IPS-18a (cell line): ENCODE data around the gene TCF20.

Source experiments
- H3K27ac ChIP-seq: one replicate; pipeline ENCODE4 v1.5.1; 2013; ENCODE audit warnings: low read length
- H3K27me3 ChIP-seq: one replicate; pipeline ENCODE4 v1.6.1; 2013; ENCODE audit warnings: mild to moderate bottlenecking, low read length; ENCODE audit not compliant: control insufficient read depth, insufficient read depth
- H3K36me3 ChIP-seq: one replicate; pipeline ENCODE4 v1.6.1; 2013; ENCODE audit warnings: low read depth, low read length; ENCODE audit not compliant: control insufficient read depth
- H3K4me1 ChIP-seq: one replicate; pipeline ENCODE4 v1.6.1; 2013; ENCODE audit warnings: low read depth, low read length; ENCODE audit not compliant: control insufficient read depth
- H3K4me3 ChIP-seq: one replicate; pipeline ENCODE4 v1.5.1; 2013; ENCODE audit warnings: low read length
- H3K9ac ChIP-seq: one replicate; pipeline ENCODE4 v1.6.1; 2013; ENCODE audit warnings: mild to moderate bottlenecking, low read length, moderate library complexity
- H3K9me3 ChIP-seq: one replicate; pipeline ENCODE4 v1.6.1; 2013; ENCODE audit warnings: low read depth, low read length; ENCODE audit not compliant: control insufficient read depth

The TCF20 gene

GRCh38 chr22:42243802-42244060, 26.7 kb downstream of the TCF20 start:
- no peaks in the 10 kb centered on the region for H3K4me1 ChIP-seq
- H3K27me3 ChIP-seq: no peaks in the 10 kb centered on the region
- no peaks in the 10 kb centered on the region for H3K36me3 ChIP-seq
- H3K4me3 ChIP-seq: no peak overlapping the region
- H3K9me3 ChIP-seq: no peaks in the 10 kb centered on the region
- no peak overlapping the region for H3K27ac ChIP-seq
- no peak overlapping the region for H3K9ac ChIP-seq

- peaks cover 9% of the 10 kb centered on the region for H3K4me1 ChIP-seq
- H3K4me3 ChIP-seq: no peak overlapping the region
- H3K27me3 ChIP-seq: no peaks in the 10 kb centered on the region
- H3K27ac ChIP-seq: no peak overlapping the region
- no peaks in the 10 kb centered on the region for H3K9me3 ChIP-seq
- no peak overlapping the region for H3K9ac ChIP-seq
- no peaks in the 10 kb centered on the region for H3K36me3 ChIP-seq
These were observed 33.6 kb downstream of the TCF20 start for GRCh38 chr22:42236848-42237247.

- Histone ChIP-seq H3K36me3 (no peaks in the 10 kb centered on the region), H3K27me3 (no peaks in the 10 kb centered on the region), H3K9ac (no peak overlapping the region), H3K27ac (no peak overlapping the region), H3K9me3 (no peaks in the 10 kb centered on the region), H3K4me1 (peaks cover 9% of the 10 kb centered on the region), H3K4me3 (no peak overlapping the region)
These were observed 34.2 kb downstream of the TCF20 start for GRCh38 chr22:42236268-42236667.

- no peak overlapping the region for H3K9ac ChIP-seq
- H3K4me3 ChIP-seq: no peak overlapping the region
- no peaks in the 10 kb centered on the region for H3K9me3 ChIP-seq
- peaks cover 9% of the 10 kb centered on the region for H3K4me1 ChIP-seq
- H3K27ac ChIP-seq: no peak overlapping the region
- H3K27me3 ChIP-seq: no peaks in the 10 kb centered on the region
- no peaks in the 10 kb centered on the region for H3K36me3 ChIP-seq
These were observed 36.6 kb downstream of the TCF20 start for GRCh38 chr22:42233879-42234278.

- no peaks in the 10 kb centered on the region for H3K36me3 ChIP-seq
- H3K27me3 ChIP-seq: no peaks in the 10 kb centered on the region
- H3K4me1 ChIP-seq: peaks cover 7% of the 10 kb centered on the region
- H3K9ac ChIP-seq: no peak overlapping the region
- no peak overlapping the region for H3K4me3 ChIP-seq
- no peak overlapping the region for H3K27ac ChIP-seq
- no peaks in the 10 kb centered on the region for H3K9me3 ChIP-seq
These were observed 38.5 kb downstream of the TCF20 start for GRCh38 chr22:42231929-42232328.

GRCh38 chr22:42229455-42230149, 40.9 kb downstream of the TCF20 start:
- Histone ChIP-seq H3K4me3 (no peak overlapping the region), H3K27me3 (no peaks in the 10 kb centered on the region), H3K4me1 (no peaks in the 10 kb centered on the region), H3K9me3 (no peaks in the 10 kb centered on the region), H3K9ac (no peak overlapping the region), H3K36me3 (no peaks in the 10 kb centered on the region), H3K27ac (no peak overlapping the region)

- Histone ChIP-seq H3K27me3 (no peaks in the 10 kb centered on the region), H3K9ac (no peak overlapping the region), H3K9me3 (no peaks in the 10 kb centered on the region), H3K27ac (no peak overlapping the region), H3K4me1 (no peaks in the 10 kb centered on the region), H3K36me3 (no peaks in the 10 kb centered on the region), H3K4me3 (no peak overlapping the region)
These were observed 42.0 kb downstream of the TCF20 start for GRCh38 chr22:42228483-42228882.

- no peaks in the 10 kb centered on the region for H3K9me3 ChIP-seq
- H3K4me3 ChIP-seq: no peak overlapping the region
- no peaks in the 10 kb centered on the region for H3K27me3 ChIP-seq
- H3K9ac ChIP-seq: no peak overlapping the region
- H3K4me1 ChIP-seq: no peaks in the 10 kb centered on the region
- H3K27ac ChIP-seq: no peak overlapping the region
- H3K36me3 ChIP-seq: no peaks in the 10 kb centered on the region
These were observed 43.0 kb downstream of the TCF20 start for GRCh38 chr22:42227435-42227834.

- Histone ChIP-seq H3K9me3 (no peaks in the 10 kb centered on the region), H3K9ac (no peak overlapping the region), H3K27me3 (no peaks in the 10 kb centered on the region), H3K4me3 (no peak overlapping the region), H3K36me3 (no peaks in the 10 kb centered on the region), H3K27ac (no peak overlapping the region), H3K4me1 (no peaks in the 10 kb centered on the region)
These were observed 44.6 kb downstream of the TCF20 start for GRCh38 chr22:42225841-42226240.

GRCh38 chr22:42222140-42222539, 48.3 kb downstream of the TCF20 start:
- no peaks in the 10 kb centered on the region for H3K27me3 ChIP-seq
- no peak overlapping the region for H3K27ac ChIP-seq
- H3K4me3 ChIP-seq: no peak overlapping the region
- H3K9ac ChIP-seq: no peak overlapping the region
- H3K36me3 ChIP-seq: no peaks in the 10 kb centered on the region
- H3K9me3 ChIP-seq: no peaks in the 10 kb centered on the region
- H3K4me1 ChIP-seq: peaks cover 18% of the 10 kb centered on the region
